ENCODE measurements around the gene ATP2C1.

ATP2C1 gene

DNA sequence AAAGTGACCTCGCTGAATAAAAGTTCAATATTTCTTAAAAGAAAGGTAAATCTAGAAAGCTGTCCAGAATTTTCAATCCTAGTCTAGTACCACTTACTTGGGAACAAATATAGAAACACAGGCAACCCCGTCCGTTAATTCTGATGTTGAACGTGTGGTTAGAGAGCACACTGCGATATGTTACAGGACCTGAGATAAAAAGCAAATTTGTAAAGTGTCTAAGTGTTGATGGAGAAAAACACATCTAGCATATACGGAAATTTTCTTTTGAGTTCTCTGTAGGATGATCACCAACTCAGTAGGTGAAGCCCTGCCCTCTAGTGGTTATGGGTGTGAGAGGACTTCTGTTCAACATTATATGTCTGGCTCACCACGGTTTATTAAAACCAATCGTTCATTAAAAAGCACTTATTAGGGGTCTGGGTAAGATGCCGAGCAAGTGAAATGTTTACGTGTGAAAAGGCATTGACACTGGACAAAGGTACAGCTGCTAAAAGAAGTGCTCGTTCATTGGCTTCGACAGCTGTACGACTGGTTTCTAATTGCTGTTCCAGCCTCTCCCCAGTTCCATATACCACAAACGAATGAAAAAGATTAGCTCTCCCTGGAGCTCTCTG, 1.0 kb upstream of the ATP2C1 start:
- peak overlapping the region; percentile 95 for H3K4me3 ChIP-seq (ENCODE audit: low read depth, low read length)
- peak; percentile 43 for DNase-seq (ENCODE audit: low read depth)

DNA sequence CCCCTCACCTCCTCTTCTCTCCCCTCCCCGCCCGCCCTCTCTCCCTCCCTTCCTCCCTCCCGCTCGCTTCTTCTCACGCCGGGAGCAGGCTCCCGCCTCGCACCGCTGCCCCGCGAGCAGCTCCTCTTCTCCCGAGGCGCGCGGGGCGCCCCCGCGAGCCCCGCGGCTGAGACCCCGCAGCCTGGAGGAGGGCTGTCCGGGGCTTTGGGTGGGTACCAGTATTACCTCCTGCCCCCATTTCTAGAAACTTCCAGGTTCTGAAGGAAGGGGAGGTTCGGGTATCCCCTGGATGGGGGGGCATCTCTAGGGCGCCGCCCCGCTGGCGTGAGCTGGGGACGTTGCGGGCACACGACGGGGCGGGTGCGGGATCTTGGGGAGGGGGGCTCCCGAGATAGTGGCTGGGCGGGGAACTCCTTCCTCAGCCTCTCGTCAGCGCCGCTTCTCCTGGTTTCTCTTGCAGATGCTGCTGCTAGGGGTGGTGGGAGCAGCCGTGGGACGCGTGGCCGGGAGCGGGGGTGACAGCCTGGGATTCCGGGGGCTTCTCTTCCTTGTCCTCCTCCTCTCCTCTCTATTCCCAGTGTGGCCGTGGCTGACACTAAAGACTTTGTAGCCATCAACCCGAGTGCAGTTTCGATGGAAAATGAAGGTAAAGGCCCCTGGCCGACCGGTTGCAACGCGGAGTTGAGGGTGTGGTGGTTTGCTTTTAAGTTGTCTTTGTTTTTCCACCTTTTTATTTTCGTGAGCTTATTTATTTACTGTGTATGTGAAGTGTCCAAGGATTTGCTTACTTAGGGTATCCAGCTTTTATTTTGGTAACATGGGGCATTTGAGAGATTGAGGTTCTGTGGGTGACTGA, 474 bp downstream of the ATP2C1 start:
- H3K4me3 ChIP-seq (ENCODE audit: low read depth, low read length), result peak overlapping the region; percentile 95
- no peak for DNase-seq (ENCODE audit: low read depth)

DNA sequence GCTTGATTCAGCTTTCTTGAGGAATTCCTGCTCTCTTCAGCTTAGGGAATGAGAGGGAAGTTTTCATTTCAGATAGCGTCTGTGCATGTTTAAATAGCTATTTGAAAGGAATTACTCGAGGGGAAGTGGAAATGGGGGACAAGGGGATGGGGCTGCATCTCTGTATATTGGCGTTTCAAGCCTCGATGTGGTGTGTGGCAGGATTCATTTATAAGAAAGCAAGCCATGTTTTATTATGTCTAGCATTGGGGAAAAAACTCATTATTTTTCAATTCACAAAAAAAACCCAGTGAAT, 1.0 kb downstream of the ATP2C1 start:
- H3K4me3 ChIP-seq (ENCODE audit: low read depth, low read length), result peak overlapping the region; percentile 95
- DNase-seq (ENCODE audit: low read depth), result no peak

DNA sequence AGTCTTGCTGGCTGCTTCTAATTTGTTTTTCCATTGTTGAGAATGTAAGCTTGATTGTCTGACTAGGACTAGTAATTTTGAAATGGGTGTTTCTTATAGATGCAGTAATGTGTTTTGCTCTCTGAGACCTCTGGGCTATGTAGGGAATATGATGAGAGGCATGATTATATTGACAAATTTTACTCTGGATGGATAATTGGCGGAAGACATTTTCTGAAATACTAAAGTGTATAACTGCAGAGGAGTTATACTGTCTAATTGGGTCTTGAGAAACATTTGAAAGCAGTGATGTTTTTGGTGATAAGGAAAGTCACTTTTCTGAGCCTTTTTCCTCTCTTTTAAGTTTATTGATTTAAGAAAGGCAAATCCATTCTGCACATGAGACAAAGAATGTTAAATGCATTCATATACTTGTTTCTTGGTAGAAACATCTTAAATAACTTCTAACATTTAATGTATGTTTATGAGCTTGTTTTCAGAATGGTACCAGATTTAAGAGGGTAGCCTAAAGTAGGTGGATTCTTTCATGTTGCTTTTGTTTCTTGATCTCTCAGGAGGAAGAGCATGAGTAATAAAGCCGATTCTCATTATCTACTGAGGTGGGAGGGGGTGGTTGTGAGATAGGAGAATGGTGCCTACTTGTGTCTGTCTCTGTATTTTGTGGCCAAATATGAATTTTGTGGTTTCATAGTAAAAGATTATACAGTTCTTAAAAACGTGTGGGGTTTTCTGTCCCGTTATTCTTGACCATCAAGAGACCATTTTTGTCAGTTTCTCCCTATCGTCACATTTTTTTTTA, 2.0 kb downstream of the ATP2C1 start:
- no peak for DNase-seq (ENCODE audit: low read depth)
- peak overlapping the region; percentile 95 for H3K4me3 ChIP-seq (ENCODE audit: low read depth, low read length)

DNA sequence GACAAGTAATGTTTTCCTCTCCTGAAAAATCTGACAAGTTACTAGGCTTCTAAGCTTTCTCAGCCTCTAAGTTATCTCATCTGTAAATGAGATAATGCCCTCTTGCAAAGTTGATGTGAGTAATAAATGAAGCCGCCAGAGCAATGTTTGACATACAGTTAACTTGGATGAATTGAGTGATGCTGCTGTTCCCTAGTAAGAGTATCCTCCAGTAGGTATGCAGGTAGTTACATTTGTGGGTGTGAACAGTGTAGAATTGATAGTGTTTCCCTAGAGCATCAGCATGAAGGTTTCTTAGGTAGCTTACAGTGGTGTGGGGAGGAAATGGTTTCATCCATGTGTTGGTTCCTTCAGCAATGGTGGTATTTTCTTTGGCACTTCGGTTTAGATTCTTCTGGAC, 3.4 kb downstream of the ATP2C1 start:
- DNase-seq (ENCODE audit: low read depth), result no peak
- no peak overlapping the region for H3K4me3 ChIP-seq (ENCODE audit: low read depth, low read length)

DNA sequence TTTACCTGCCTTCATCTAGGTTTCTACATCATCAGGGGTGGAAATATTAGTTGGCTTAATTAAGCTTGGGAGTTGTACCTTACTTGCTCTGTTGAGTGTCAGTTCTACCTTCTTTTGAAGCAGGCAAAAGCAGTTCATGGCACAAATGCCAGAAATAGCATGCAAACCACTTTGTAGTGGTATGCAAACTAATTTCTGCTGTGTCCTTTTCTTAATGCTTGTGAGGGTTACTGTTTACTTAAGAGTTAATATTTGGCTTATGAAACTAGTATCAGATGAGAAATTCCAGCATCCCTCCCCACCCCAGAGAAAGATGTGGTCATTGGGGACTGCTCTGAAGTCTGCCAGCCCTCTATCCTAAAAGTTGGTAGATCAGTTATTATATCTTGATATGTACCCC, 7.1 kb downstream of the ATP2C1 start:
- no peak overlapping the region for H3K4me3 ChIP-seq (ENCODE audit: low read depth, low read length)
- no peak for DNase-seq (ENCODE audit: low read depth)

DNA sequence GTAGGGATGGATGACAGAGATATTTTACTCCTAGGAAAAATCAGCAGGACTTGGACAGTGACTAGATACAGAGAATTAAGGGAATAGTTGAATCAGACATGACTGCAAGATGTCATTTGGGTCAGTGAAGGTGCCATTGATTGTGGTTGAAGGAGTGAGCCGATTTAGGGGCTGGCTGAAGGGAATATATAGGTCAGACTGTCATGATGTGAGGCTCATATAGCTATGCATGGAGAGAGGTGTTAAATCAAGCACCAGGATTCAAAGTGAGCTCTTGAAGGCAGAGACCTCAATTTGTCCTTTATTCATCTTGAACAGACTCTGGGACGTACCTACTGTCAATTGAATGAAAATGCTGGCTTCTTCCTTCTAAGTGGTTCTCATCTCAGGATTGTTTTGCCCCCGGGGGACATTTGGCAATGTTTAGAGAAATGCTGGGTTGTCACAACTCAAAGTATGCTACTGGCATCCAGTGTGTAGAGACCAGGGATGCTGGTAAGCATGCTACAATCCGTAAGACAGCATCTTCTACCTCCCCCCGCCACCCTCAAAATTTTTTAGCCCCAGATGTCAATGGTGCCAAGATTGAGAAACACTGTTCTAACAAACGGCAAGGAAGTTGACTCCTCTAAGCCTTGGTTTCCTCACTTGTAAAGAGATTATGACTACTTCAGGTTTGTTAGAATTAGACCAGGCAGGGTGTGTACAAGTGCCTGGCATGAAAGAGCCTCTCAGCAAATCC, 7.8 kb downstream of the ATP2C1 start:
- H3K4me3 ChIP-seq (ENCODE audit: low read depth, low read length), result no peak overlapping the region
- DNase-seq (ENCODE audit: low read depth), result no peak

DNA sequence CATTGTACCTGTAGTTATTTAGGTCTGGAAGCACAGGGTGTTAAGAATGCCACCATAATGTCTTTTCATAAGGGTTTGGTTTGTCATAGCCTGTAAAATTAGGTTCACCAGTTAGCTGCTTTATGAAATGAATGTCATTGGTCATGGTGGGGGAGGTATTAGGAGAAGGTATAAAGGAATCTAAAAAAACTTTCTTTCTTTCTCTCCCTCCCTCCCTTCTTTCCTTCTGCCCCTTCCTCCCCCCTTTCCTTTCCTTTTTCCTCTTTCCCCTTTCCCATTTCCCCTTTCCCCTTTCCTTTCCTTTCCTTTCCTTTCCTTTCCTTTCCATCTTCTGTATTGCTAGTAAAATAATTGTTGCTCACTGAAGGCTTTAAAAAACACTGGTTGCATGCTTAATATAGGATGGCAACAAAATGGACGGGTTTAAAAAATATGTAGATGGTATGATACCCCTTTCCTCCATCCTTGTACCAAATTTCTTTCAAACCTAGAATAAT, 9.6 kb downstream of the ATP2C1 start:
- DNase-seq (ENCODE audit: low read depth), result no peak
- H3K4me3 ChIP-seq (ENCODE audit: low read depth, low read length), result no peak overlapping the region

DNA sequence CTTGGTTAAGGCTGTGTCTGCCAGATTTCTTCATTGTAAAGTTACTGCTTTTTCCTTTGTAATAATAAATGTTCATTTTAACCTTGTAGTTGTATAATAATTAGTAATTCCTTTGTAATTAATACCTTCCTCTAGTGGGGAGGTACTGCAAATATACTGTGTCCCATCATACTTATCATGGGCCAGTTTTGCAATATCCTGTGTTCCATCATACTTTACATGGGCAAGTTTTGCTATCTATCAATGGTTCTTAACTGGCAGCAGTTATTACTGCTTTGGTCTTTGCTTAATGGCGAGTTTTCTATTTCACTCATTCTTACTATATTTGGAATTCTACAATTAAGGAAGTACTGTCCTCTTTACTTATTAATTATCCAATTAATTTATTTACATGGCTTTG, 10.6 kb downstream of the ATP2C1 start:
- no peak overlapping the region for H3K4me3 ChIP-seq (ENCODE audit: low read depth, low read length)
- DNase-seq (ENCODE audit: low read depth), result no peak

DNA sequence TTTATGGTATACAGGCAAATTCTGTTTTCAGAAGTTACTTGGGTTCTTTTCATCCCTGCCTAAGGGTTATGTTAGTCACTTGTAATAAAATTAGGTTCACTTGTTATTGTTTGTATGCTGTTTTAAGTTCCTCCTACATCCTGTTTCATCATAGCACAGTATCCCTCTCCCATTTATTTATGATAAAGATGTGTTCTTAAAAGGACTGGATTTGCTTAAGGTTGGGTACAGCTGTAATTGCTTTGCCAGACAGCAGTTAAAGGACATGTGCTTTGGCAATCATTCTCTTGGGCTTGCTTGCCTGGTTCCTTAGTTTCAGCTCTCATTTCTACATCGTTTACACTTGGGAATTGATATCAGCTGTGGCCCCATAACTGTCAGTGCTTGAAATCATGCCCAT, 11.7 kb downstream of the ATP2C1 start:
- H3K4me3 ChIP-seq (ENCODE audit: low read depth, low read length), result no peak overlapping the region

DNA sequence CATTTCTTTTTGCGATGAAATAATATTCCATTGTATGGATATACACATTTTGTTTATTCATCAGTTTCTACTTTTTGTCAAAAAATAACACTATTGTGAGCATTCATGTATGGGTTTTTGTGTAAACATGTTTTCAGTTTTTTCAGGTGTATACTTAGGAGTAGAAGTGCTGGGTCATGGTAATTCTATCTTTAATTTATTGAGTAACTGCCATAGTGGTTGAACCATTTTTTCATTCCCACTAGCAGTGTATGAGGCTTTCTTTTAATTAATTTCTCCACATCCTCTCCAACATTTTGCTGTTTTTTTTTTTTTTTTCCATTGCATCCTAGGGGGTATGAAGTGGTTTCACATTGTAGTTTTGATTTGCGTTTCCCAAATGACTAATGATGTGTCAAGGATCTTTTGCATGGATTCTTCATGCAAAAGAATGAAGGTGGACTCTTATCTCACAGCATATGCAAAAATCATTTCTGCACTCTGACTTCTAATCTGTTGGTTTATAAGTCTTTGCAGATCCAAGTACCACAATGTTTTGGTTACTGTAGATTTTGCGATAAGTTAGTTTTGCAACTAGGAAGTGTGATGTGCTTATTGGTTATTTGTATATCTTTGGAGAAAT, 12.6 kb downstream of the ATP2C1 start:
- no peak overlapping the region for H3K4me3 ChIP-seq (ENCODE audit: low read depth, low read length)
- no peak for DNase-seq (ENCODE audit: low read depth)

More for the DNA sequence above, 11.7 kb downstream of the ATP2C1 start:
- DNase-seq (ENCODE audit: low read depth), result peak; percentile 58

DNA sequence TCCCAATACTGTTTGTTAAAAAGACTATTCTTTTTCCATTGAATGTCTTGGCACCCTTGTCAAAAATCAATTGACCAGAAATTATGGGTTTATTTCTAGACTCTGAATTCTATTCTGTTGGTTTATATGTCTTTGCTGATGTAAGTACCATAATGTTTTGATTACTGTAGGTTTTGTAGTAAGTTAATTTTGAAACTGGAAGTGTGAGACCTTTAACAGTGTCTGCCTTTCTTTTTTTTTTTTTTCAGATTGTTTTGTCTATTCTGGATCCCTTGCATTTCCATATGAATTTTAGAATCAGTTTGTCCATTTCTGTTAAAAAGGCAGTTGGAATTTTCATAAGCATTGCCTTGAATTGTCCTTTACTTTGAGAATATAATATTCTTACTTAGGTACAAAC, 13.6 kb downstream of the ATP2C1 start:
- no peak for DNase-seq (ENCODE audit: low read depth)
- H3K4me3 ChIP-seq (ENCODE audit: low read depth, low read length), result no peak overlapping the region

DNA sequence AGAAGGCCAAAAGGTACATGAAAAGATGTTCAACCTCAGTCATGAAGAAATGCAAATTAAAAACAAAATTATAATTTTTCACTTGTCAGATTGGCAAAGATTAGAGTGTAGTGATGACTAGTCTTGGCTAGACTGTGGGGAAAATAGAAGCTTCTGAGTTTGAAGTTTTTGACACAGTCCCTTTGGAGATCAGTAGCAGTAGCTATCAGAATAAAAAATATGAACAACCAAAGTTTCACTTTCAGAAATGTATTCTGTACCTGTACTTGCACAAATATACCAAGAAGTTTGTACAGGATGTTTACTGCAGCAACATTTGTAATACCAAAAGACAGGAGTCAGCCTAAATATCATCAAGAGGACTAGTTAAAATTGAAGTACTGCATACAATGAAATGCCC, 14.1 kb downstream of the ATP2C1 start:
- no peak for DNase-seq (ENCODE audit: low read depth)

DNA sequence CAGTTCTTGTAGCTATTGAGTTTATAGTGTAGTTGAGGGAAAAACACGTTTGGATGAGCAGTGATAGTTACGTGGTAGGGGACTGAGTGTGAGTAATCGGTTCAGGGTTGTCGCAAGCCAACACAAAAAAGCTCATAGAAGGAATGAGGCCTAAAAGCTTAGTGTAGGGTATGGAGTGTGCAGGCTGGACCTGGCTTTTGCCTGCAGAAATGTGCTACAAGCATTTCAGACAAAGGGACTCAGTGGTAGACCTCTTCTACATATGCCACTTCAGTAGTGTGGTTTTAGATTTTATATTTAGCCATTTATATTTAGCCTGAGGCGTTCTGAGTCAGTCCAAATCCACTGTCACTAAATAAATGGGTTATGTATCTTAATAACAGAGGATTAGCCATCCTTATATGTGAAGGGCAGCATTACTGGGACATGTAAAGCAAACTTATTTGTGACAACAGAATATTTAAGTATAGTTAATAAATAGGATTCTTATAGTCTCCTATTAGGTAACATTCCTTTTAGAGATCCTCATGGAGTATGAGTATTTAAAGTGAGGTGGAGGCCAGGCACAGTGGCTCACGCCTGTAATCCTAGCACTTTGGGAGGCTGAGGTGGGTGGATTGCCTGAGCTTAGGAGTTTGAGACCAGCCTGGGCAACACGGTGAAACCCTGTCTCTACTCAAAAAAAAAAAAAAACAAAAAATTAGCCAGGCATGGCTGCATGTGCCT, 21.8 kb downstream of the ATP2C1 start:
- H3K4me3 ChIP-seq (ENCODE audit: low read depth, low read length), result no peak overlapping the region
- DNase-seq (ENCODE audit: low read depth), result no peak

More for the DNA sequence above, 14.1 kb downstream of the ATP2C1 start:
- H3K4me3 ChIP-seq (ENCODE audit: low read depth, low read length), result no peak overlapping the region

DNA sequence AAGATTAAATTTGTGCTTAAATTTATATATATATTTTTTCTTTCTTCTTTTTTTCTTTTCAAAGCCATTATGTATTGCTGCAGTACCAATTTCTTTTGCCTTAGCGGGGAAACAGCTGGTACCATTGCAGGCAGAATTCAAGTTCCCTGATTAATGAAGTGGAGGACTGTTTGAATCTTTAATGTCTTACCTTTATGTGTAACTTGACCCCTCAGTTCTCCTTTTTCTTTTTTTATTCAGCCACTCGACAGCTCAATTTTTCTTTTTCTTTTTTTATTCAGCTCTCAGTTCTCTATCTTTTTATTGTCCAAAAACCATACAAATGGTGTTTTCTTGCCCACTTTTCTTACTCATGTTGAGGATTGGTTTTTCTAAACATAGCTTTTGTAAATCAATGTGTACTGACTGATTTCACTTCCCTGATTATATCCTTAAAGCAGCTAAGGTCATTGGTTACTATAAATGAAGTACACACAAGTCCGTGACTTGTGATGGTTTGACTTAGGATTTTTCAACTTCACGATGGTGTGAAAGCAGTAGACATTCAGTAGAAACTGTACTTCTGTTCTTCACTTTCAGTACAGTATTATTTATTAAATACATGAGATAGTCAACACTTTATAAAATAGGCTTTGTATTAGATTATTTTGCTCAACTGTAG, 22.8 kb downstream of the ATP2C1 start:
- H3K4me3 ChIP-seq (ENCODE audit: low read depth, low read length), result no peak overlapping the region
- DNase-seq (ENCODE audit: low read depth), result no peak

DNA sequence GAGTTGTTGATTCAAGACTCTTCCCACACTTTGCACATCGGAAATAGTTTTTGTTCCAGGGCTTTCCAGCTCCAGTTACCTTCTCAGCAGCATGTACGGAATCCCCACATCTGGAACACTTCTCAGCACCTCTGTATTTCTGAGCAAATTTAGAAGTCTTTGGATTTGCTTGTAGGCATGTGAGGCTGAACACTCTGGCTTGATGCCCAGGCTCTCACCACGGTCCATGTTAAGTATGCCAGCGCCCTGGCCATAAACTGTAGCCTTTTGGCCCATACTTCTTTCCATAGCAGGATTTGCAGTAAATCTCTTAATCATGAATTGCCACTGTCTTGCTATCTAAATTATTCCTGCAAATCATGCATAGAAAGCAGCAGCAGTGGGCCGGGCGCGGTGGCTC, 24.4 kb downstream of the ATP2C1 start:
- no peak overlapping the region for H3K4me3 ChIP-seq (ENCODE audit: low read depth, low read length)
- no peak for DNase-seq (ENCODE audit: low read depth)

DNA sequence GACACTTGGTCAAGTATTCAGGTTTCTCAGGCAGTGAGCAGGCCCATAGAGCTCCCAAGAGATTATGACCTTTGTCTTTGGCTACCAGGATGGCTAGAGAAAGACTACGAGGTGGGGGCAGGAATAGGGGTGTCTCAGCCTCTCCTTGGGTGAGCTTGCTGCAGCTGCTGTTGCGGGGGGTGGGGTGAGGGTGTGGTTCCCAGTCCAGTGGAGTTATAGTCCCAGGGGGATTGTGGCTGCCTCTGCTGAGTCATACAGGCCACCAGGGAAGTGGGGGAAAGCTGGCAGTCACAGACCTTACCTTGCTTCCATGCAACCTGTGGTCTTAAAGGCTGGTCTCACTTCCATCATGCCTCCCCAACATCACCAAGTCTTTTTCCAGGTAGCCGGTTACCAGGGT, 31.7 kb downstream of the ATP2C1 start:
- DNase-seq (ENCODE audit: low read depth), result no peak
- H3K4me3 ChIP-seq (ENCODE audit: low read depth, low read length), result no peak overlapping the region

DNA sequence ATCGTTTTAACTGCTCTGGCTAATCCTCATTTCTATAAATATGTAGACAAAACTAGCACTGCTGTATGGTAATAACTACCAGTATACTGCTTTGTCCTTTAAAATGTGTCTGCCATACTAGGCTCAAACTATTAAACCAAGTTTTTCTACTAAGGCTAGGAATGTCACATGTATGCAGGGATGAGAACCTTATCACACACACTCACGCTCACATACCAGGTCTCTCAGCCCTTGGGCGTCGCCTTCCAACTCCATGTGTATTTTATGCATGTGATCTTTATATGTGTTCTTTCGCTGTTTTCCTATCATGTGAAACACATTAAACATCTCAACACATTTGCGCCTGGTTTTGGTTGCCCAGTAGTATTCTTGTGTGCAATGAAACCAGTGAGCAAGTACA, 32.6 kb downstream of the ATP2C1 start:
- DNase-seq (ENCODE audit: low read depth), result no peak
- H3K4me3 ChIP-seq (ENCODE audit: low read depth, low read length), result no peak overlapping the region
